NCI-H774 (cell line): Measurements from ENCODE around the gene RWDD2A.

Source experiments
- DNase-seq: peaks from one replicate; lab custom pipeline; 2025; lab: John Stamatoyannopoulos, UW

Gene RWDD2A

GRCh38 chr6:83199173-83199862 lies 6.2 kb downstream of the RWDD2A start:
- no peak for DNase-seq

- DNase-seq = no peak
Measured at GRCh38 chr6:83199863-83200225, 6.7 kb downstream of the RWDD2A start.

GRCh38 chr6:83202031-83202430 lies 8.9 kb downstream of the RWDD2A start:
- DNase-seq = no peak

- DNase-seq = peak; percentile 75
Measured at GRCh38 chr6:83215131-83216047, 22.2 kb downstream of the RWDD2A start.

- no peak for DNase-seq
Measured at GRCh38 chr6:83216806-83217205, 23.6 kb downstream of the RWDD2A start.

- no peak for DNase-seq
Measured at GRCh38 chr6:83218646-83219045, 25.5 kb downstream of the RWDD2A start.

GRCh38 chr6:83220121-83220520 lies 27.0 kb downstream of the RWDD2A start:
- DNase-seq = no peak

GRCh38 chr6:83221276-83221675 lies 28.1 kb downstream of the RWDD2A start:
- DNase-seq = no peak

- peak; percentile 69 for DNase-seq
Measured at GRCh38 chr6:83221889-83222479, 28.8 kb downstream of the RWDD2A start.

GRCh38 chr6:83226517-83226916 lies 33.4 kb downstream of the RWDD2A start:
- DNase-seq = no peak

- DNase-seq = no peak
Measured at GRCh38 chr6:83231146-83231545, 38.0 kb downstream of the RWDD2A start.

GRCh38 chr6:83247471-83247870 lies 54.3 kb downstream of the RWDD2A start:
- DNase-seq = no peak
